H1 (cell line): ENCODE data around the gene ITGB2. TPM values are rescaled to one million over a fixed set of nuclear protein-coding genes. Genes with fewer than 3 reads are reported as not detected.

Source experiments
- CTCF ChIA-PET: fragments of 300-600 bp; sonication (Branson Sonifier 250); formaldehyde crosslinking; loops from one replicate; lab custom pipeline; 2021; ENCODE audit not compliant: partially characterized antibody; lab: Charles Lee
- POLR2A ChIA-PET: fragments of 300-600 bp; sonication (Branson Sonifier 250); formaldehyde crosslinking; loops from one replicate; lab custom pipeline; 2021; ENCODE audit warnings: inconsistent platforms; ENCODE audit not compliant: partially characterized antibody; lab: Charles Lee
- DNase-seq, 2 experiments: peaks; one replicate each; pipeline versions ENCODE4 v3.0.0 to v3.0.0-alpha.2; 2010 to 2022; ENCODE audit warnings: low spot score in 2 of 2, low read depth in 1 of 2, mixed read lengths in 1 of 2
- FAIRE-seq: peaks from 2 replicates; lab custom pipeline; 2011; peaks lifted over from hg19 to GRCh38; lab: Jason Lieb, UNC
- H2AFZ ChIP-seq: 2 replicates; pipeline ENCODE4 v1.8.1; 2012; ENCODE audit warnings: low read length, inconsistent platforms
- H2AK5ac ChIP-seq: 2 replicates; pipeline ENCODE4 v1.6.1; 2013; ENCODE audit warnings: low read depth, low read length
- H2BK120ac ChIP-seq: replicated peaks from 2 replicates; pipeline ENCODE3; 2013; ENCODE audit warnings: low read depth, low read length, inconsistent platforms
- H2BK12ac ChIP-seq: 2 replicates; pipeline ENCODE4 v1.6.1; 2013; ENCODE audit warnings: low read depth, low read length
- H2BK15ac ChIP-seq: 2 replicates; pipeline ENCODE4 v1.6.1; 2013; ENCODE audit warnings: low read length
- H2BK20ac ChIP-seq: 2 replicates; pipeline ENCODE4 v1.6.1; 2013; ENCODE audit warnings: low read length
- H2BK5ac ChIP-seq: 2 replicates; pipeline ENCODE4 v1.6.1; 2013; ENCODE audit warnings: low read depth, low read length
- H3K14ac ChIP-seq: 2 replicates; pipeline ENCODE4 v1.6.1; 2013; ENCODE audit warnings: inconsistent platforms; ENCODE audit not compliant: insufficient read length
- H3K18ac ChIP-seq: 2 replicates; pipeline ENCODE4 v1.6.1; 2013; ENCODE audit warnings: low read length; ENCODE audit errors: extremely low read depth
- H3K23ac ChIP-seq: 2 replicates; pipeline ENCODE4 v1.6.1; 2013; ENCODE audit warnings: inconsistent platforms; ENCODE audit not compliant: insufficient read length
- H3K23me2 ChIP-seq: 2 replicates; pipeline ENCODE4 v1.6.1; 2013; ENCODE audit warnings: low read depth, low read length
- H3K27ac ChIP-seq: 2 replicates; pipeline ENCODE4 v1.6.1; 2011; ENCODE audit warnings: low read depth, low read length, inconsistent platforms
- H3K27me3 ChIP-seq, 4 experiments: replicated peaks in 1 of 4; 1 replicate in 1 of 4; 2 replicates in 3 of 4; pipeline versions ENCODE4 v1.6.1 to v1.8.1; 2011 to 2013; ENCODE audit warnings: low read length in 3 of 4, mild to moderate bottlenecking in 3 of 4, inconsistent platforms in 2 of 4, mixed read lengths in 2 of 4, moderate library complexity in 1 of 4; ENCODE audit not compliant: control insufficient read depth in 3 of 4, insufficient read depth in 3 of 4; ENCODE audit errors: extremely low read depth in 1 of 4
- H3K36me3 ChIP-seq, 4 experiments: 2 replicates each; pipeline versions ENCODE4 v1.6.1 to v1.8.1; 2011 to 2013; ENCODE audit warnings: mild to moderate bottlenecking in 4 of 4, low read length in 3 of 4, moderate library complexity in 2 of 4, control low read depth in 1 of 4, inconsistent platforms in 1 of 4; ENCODE audit not compliant: insufficient read depth in 4 of 4, control insufficient read depth in 2 of 4
- H3K4ac ChIP-seq: replicated peaks from 2 replicates; pipeline ENCODE3; 2013; ENCODE audit warnings: low read length, low read depth, mixed read lengths, inconsistent platforms; ENCODE audit not compliant: insufficient read length
- H3K4me1 ChIP-seq, 4 experiments: replicated peaks in 1 of 4; 1 replicate in 1 of 4; 2 replicates in 3 of 4; pipeline versions ENCODE4 v1.6.1 to v1.8.1; 2011 to 2013; ENCODE audit warnings: low read length in 3 of 4, inconsistent platforms in 2 of 4, mixed read lengths in 1 of 4; ENCODE audit not compliant: insufficient read depth in 4 of 4, control insufficient read depth in 3 of 4
- H3K4me2 ChIP-seq, 2 experiments: 2 replicates each; pipeline versions ENCODE4 v1.6.1 to v1.8.1; 2011 to 2013; ENCODE audit warnings: low read depth in 2 of 2, low read length in 2 of 2, control low read depth in 1 of 2, inconsistent platforms in 1 of 2, mild to moderate bottlenecking in 1 of 2; ENCODE audit not compliant: insufficient read depth in 1 of 2
- H3K4me3 ChIP-seq, 4 experiments: fragments of 200-600, 300-600 bp in 1 of 4; sonication (generic), shearing (Covaris generic), sonication (Bioruptor Twin) in 1 of 4; 2 replicates each; pipeline versions ENCODE4 v1.5.1 to v1.8.1; 2011 to 2016; ENCODE audit warnings: low read length in 4 of 4, low read depth in 3 of 4, control low read depth in 2 of 4, inconsistent platforms in 2 of 4, mild to moderate bottlenecking in 2 of 4, mixed read lengths in 1 of 4, moderate library complexity in 1 of 4; ENCODE audit not compliant: insufficient read depth in 2 of 4; ENCODE audit errors: extremely low read depth in 1 of 4
- H3K56ac ChIP-seq: replicated peaks from 2 replicates; pipeline ENCODE3; 2013; ENCODE audit warnings: low read depth, mild to moderate bottlenecking, mixed read lengths, low read length, inconsistent platforms; ENCODE audit not compliant: insufficient read length
- H3K79me1 ChIP-seq: 2 replicates; pipeline ENCODE4 v1.6.1; 2013; ENCODE audit warnings: low read depth, low read length, control low read depth
- H3K79me2 ChIP-seq, 2 experiments: 2 replicates each; pipeline versions ENCODE4 v1.6.1 to v1.8.1; 2012 to 2013; ENCODE audit warnings: low read length in 2 of 2, mild to moderate bottlenecking in 2 of 2, inconsistent platforms in 1 of 2; ENCODE audit not compliant: insufficient read depth in 2 of 2, control insufficient read depth in 1 of 2
- H3K9ac ChIP-seq, 4 experiments: replicated peaks in 1 of 4; 1 replicate in 1 of 4; 2 replicates in 3 of 4; pipeline versions ENCODE4 v1.6.1 to v1.8.1; 2011 to 2013; ENCODE audit warnings: low read depth in 3 of 4, low read length in 3 of 4, control low read depth in 2 of 4, mild to moderate bottlenecking in 2 of 4, moderate library complexity in 2 of 4, inconsistent platforms in 1 of 4; ENCODE audit errors: extremely low read depth in 1 of 4
- H3K9me3 ChIP-seq, 2 experiments: 2 replicates each; pipeline versions ENCODE4 v1.6.1 to v1.8.1; 2012 to 2013; ENCODE audit warnings: mild to moderate bottlenecking in 2 of 2, moderate library complexity in 2 of 2, control low read depth in 1 of 2, inconsistent platforms in 1 of 2, low read depth in 1 of 2, low read length in 1 of 2, mixed read lengths in 1 of 2; ENCODE audit not compliant: insufficient read depth in 2 of 2
- H4K20me1 ChIP-seq, 2 experiments: replicated peaks in 1 of 2; 2 replicates each; pipeline versions ENCODE3 to v1.8.1; 2011 to 2013; ENCODE audit warnings: inconsistent platforms in 2 of 2, low read length in 2 of 2, mild to moderate bottlenecking in 1 of 2; ENCODE audit not compliant: insufficient read depth in 2 of 2, control insufficient read depth in 1 of 2
- H4K5ac ChIP-seq: 2 replicates; pipeline ENCODE4 v1.6.1; 2013; ENCODE audit warnings: low read length, low read depth, mixed read lengths, inconsistent platforms; ENCODE audit not compliant: insufficient read length
- H4K8ac ChIP-seq: 2 replicates; pipeline ENCODE4 v1.8.0; 2013; ENCODE audit warnings: mild to moderate bottlenecking, moderate library complexity, low read length, inconsistent platforms; ENCODE audit not compliant: insufficient read depth; ENCODE audit errors: extremely low read depth
- H4K91ac ChIP-seq: replicated peaks from 2 replicates; pipeline ENCODE3; 2013; ENCODE audit warnings: low read length, mixed read lengths, inconsistent platforms; ENCODE audit not compliant: insufficient read length
- CBX5 ChIP-seq: fragments of 300-800, 300-1000 bp; sonication (generic); IDR thresholded peaks from 2 replicates; pipeline ENCODE4 v1.7.1; 2016; ENCODE audit warnings: antibody characterized with exemption, low read length, low read depth
- CTBP2 ChIP-seq: IDR thresholded peaks from 2 replicates; pipeline ENCODE4 v1.7.0; 2011; ENCODE audit warnings: borderline replicate concordance, mild to moderate bottlenecking, moderate library complexity, mixed read lengths, low read length; ENCODE audit not compliant: insufficient read depth, insufficient read length
- HDAC2 ChIP-seq, 2 experiments: fragments of 300-600 bp in 1 of 2; sonication (generic) in 1 of 2; IDR thresholded peaks; 2 replicates each; pipeline ENCODE4 v1.6.1; 2011 to 2012; ENCODE audit warnings: low read depth in 2 of 2, low read length in 2 of 2, mild to moderate bottlenecking in 2 of 2, moderate library complexity in 2 of 2, borderline replicate concordance in 1 of 2, inconsistent platforms in 1 of 2
- PHF8 ChIP-seq: fragments of 200-600 bp; sonication (generic); conservative IDR thresholded peaks from 2 replicates; pipeline ENCODE4 v1.7.1; 2012; ENCODE audit warnings: low read depth, mild to moderate bottlenecking, inconsistent platforms, low read length, moderate library complexity
- RBBP5 ChIP-seq: IDR thresholded peaks from 2 replicates; pipeline ENCODE4 v1.7.1; 2012; ENCODE audit warnings: low read depth, mild to moderate bottlenecking, inconsistent platforms, low read length, moderate library complexity, borderline replicate concordance
- RXRA ChIP-seq: IDR thresholded peaks from 2 replicates; pipeline ENCODE4 v1.6.1; 2011; ENCODE audit warnings: low read depth, mild to moderate bottlenecking, low read length, moderate library complexity; ENCODE audit not compliant: insufficient read depth
- SRF ChIP-seq: IDR thresholded peaks from 2 replicates; pipeline ENCODE4 v1.6.1; 2011; ENCODE audit warnings: mild to moderate bottlenecking, low read depth, low read length, moderate library complexity
- WGBS, 2 experiments: shearing (Covaris generic) in 1 of 2; methylation state at CpG; one replicate each; pipeline versions ENCODE4 v1.1.6 to v1.1.7; 2013 to 2015; ENCODE audit warnings: low lambda C conversion rate in 2 of 2, mixed read lengths in 2 of 2, inconsistent platforms in 1 of 2, low coverage in 1 of 2, missing lambda C conversion rate in 1 of 2; ENCODE audit not compliant: insufficient replicate concordance in 2 of 2, insufficient coverage in 1 of 2, insufficient read length in 1 of 2; ENCODE audit errors: extremely low coverage in 1 of 2, missing lambda C conversion rate in 1 of 2; 5-methylcytosine and 5-hydroxymethylcytosine counted together
- polyA plus RNA-seq, 7 experiments: library from polyadenylated mRNA; depleted of rRNA in 3 of 7; stranded (reverse) in 5 of 7; unstranded in 2 of 7; fragments of >200 nt in 5 of 7; fragments of 200-250 nt in 2 of 7; gene quantifications; 1 replicate in 5 of 7; 2 replicates in 1 of 7; 4 replicates in 1 of 7; pipeline versions ENCODE4 v1.2.1 to v1.2.3, GENCODE V29; 2011 to 2013; ENCODE audit warnings: missing spikeins in 2 of 7, mixed read lengths in 2 of 7
- total RNA-seq: library from RNA; stranded (reverse); fragmentation: NEBNext Ultra II Directional; extraction: Animal tissue kit (Norgen Biotek cat#: 25700); gene quantifications from 2 replicates; pipeline ENCODE4 v1.2.1, GENCODE V29; 2021
- TF ChIP-seq, protein P1 (sequence below): IDR thresholded peaks from 2 replicates; pipeline ENCODE4 v1.6.1; 2012; ENCODE audit warnings: inconsistent platforms

ITGB2 gene
- total and polyA plus RNA-seq, 2 of the 8 experiments (the other 6 are each of a cell fraction or from before 2014, with no cell fraction given) = 0.24 to 0.63 TPM

DNA sequence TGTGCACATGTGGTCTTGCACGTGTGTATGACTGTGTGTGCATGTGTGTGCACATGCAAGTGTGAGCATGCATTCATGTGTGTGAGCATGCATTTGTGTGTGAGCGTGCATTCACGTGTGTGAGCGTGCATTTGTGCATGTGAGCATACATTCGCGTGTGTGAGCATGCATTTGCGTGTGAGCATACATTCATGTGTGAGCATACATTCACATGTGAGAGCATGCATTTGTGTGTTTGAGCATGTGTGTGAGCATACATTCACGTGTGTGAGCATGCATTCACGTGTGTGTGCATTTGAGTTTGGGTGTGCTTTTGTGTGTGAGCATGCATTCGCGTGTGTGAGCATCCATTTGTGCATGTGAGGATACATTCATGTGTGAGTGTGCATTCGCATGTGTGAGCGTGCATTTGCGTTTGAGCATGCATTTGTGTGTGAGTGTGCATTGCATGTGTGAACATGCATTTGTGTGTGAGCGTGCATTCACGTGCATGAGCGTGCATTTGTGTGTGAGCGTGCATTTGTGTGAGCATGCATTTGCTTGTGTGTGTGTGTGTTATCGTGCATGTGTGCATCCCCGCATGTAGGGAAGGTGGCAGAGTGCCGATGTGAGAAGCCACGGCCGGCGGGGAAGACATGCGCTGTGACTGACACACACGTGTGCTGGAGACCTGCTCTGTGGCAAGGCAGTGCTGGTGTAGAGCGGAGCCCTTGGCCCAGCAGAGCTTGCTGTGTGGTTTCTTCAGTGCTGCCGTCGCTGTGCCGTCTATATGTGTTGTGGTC is 18.2 kb downstream of the ITGB2 start:
- WGBS, 2 experiments = 91% methylated on average over 30 of the region's 30 CpGs; no CpG with 5 or more reads in 1 of the 2 experiments
- peaks cover 0 to 11% of the 10 kb centered on the region in 2 experiments for H4K20me1 ChIP-seq

More for the DNA sequence above, 18.2 kb downstream of the ITGB2 start:
- no peak overlapping the region for H3K4me2 ChIP-seq
- H4K8ac ChIP-seq = no peak overlapping the region
- no peak overlapping the region for H4K91ac ChIP-seq
- H3K4me3 ChIP-seq = no peak overlapping the region
- peaks cover 6% of the 10 kb centered on the region; the same call in 1 of the 2 replicates for H3K23me2 ChIP-seq
- H2BK5ac ChIP-seq = no peak overlapping the region
- H3K4me1 ChIP-seq = peaks cover 0 to 9% (median 2%) of the 10 kb centered on the region in 4 experiments; a peak in 4 of 7 replicates
- FAIRE-seq (no peak), DNase-seq (no peak)
- no peak overlapping the region for H2BK20ac ChIP-seq
- no peak overlapping the region for H2BK120ac ChIP-seq
- ChIA-PET CTCF (no interaction called here), POLR2A (no interaction called here)
- no peak overlapping the region for H3K23ac ChIP-seq
- H3K79me2 ChIP-seq = no peaks in the 10 kb centered on the region
- TF ChIP-seq, protein P1, sequence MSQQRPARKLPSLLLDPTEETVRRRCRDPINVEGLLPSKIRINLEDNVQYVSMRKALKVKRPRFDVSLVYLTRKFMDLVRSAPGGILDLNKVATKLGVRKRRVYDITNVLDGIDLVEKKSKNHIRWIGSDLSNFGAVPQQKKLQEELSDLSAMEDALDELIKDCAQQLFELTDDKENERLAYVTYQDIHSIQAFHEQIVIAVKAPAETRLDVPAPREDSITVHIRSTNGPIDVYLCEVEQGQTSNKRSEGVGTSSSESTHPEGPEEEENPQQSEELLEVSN = no peak
- TF ChIP-seq HDAC2 (IDR thresholded peaks at IDR 0.05; ENCODE audit: borderline replicate concordance in 1 of 2, low read depth in 2 of 2, low read length in 2 of 2) = no peak
- no peak for TF ChIP-seq PHF8
- TF ChIP-seq RXRA = no peak
- TF ChIP-seq RBBP5 = no peak
- no peak for TF ChIP-seq CBX5
- no peak for TF ChIP-seq CTBP2
- TF ChIP-seq SRF = no peak
- H3K27ac ChIP-seq = no peak overlapping the region
- H3K9me3 ChIP-seq = no peaks in the 10 kb centered on the region; a peak in 1 of 4 replicates
- no peak overlapping the region for H2AFZ ChIP-seq
- H2BK12ac ChIP-seq = no peak overlapping the region
- H3K9ac ChIP-seq = no peak overlapping the region
- H2BK15ac ChIP-seq = no peak overlapping the region
- no peaks in the 10 kb centered on the region; a peak in 1 of 8 replicates for H3K36me3 ChIP-seq
- H3K18ac ChIP-seq = no peak overlapping the region
- H2AK5ac ChIP-seq = no peak overlapping the region; the same call in 1 of the 2 replicates
- peak overlapping the region; percentile 83 for H3K4ac ChIP-seq
- H3K56ac ChIP-seq = no peak overlapping the region
- no peaks in the 10 kb centered on the region for H3K79me1 ChIP-seq
- H3K14ac ChIP-seq = no peak overlapping the region
- peaks cover 0 to 2% (median under 1%) of the 10 kb centered on the region in 4 experiments; a peak in 1 of 7 replicates for H3K27me3 ChIP-seq
- no peak overlapping the region for H4K5ac ChIP-seq
